ENCODE measurements around the gene DHRS2.

DHRS2 gene

DNA sequence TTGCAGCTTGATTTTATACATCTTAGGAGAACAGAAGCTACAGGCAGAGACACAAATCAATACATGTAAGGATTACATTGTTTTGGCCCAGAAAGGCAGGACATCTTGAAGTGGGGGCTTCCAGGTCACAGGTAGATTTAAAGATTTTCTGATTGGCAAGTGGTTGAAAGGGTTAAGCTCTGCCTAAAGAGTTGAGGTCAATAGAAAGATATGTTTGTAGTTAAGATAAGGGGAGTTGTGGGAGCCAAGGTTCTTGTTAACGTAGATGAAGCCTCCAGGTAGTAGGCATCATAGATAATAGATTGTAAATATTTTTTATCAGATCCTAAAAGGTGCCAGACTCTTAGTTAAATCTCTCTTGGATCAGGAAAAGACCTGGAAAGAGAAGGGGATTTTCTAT, 5.5 kb upstream of the DHRS2 start:
- Histone ChIP-seq H3K36me3 (replicated peaks; ENCODE audit: low read depth, low read length) (no peaks in the 10 kb centered on the region), H4K20me1 (ENCODE audit: insufficient read depth, low read length) (no peaks in the 10 kb centered on the region), H3K27me3 (ENCODE audit: low read depth, low read length) (no peaks in the 10 kb centered on the region), H3K9me3 (ENCODE audit: insufficient read depth, low read length) (peaks cover 8% of the 10 kb centered on the region), H3K4me2 (ENCODE audit: low read length) (no peak overlapping the region), H3K4me3 (ENCODE audit: low read length) (no peak overlapping the region), H3K79me2 (ENCODE audit: low read length) (no peaks in the 10 kb centered on the region), H2AFZ (ENCODE audit: low read depth, low read length) (no peak overlapping the region), H3K9ac (ENCODE audit: low read length) (no peak overlapping the region), H3K4me1 (ENCODE audit: low read length) (peaks cover 6% of the 10 kb centered on the region; the same call in 1 of the 2 replicates), H3K27ac (ENCODE audit: low read length) (no peak overlapping the region)
- TF ChIP-seq EZH2phosphoT487 (IDR thresholded peaks at IDR 0.05; ENCODE audit: low read depth) = no peak
- TF ChIP-seq, protein P1, sequence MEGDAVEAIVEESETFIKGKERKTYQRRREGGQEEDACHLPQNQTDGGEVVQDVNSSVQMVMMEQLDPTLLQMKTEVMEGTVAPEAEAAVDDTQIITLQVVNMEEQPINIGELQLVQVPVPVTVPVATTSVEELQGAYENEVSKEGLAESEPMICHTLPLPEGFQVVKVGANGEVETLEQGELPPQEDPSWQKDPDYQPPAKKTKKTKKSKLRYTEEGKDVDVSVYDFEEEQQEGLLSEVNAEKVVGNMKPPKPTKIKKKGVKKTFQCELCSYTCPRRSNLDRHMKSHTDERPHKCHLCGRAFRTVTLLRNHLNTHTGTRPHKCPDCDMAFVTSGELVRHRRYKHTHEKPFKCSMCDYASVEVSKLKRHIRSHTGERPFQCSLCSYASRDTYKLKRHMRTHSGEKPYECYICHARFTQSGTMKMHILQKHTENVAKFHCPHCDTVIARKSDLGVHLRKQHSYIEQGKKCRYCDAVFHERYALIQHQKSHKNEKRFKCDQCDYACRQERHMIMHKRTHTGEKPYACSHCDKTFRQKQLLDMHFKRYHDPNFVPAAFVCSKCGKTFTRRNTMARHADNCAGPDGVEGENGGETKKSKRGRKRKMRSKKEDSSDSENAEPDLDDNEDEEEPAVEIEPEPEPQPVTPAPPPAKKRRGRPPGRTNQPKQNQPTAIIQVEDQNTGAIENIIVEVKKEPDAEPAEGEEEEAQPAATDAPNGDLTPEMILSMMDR (IDR thresholded peaks at IDR 0.05; ENCODE audit: low read depth, low read length) = no peak

DNA sequence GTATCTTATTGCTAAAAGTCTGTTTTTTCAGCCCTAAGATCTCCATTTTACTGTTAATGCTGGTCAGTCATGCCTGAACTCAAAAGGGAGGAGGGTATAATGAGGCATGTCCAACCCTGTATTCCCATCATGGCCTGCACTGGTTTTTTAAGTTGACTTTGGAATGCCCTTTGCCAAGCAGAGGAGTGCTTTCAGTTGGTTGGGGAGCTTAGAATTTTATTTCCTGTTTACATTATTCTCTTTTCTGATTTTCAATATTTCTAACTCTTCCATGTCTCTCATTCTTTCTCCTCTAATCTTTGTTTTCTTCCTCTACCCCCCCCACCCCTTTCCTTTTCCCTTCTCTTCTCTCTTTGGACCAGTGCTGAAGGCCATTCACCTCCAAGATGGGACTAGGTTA, 4.9 kb upstream of the DHRS2 start:
- Histone ChIP-seq H3K4me1 (ENCODE audit: low read length) (peaks cover 6% of the 10 kb centered on the region; the same call in 1 of the 2 replicates), H3K27ac (ENCODE audit: low read length) (no peak overlapping the region), H2AFZ (ENCODE audit: low read depth, low read length) (no peak overlapping the region), H3K4me2 (ENCODE audit: low read length) (no peak overlapping the region), H3K4me3 (ENCODE audit: low read length) (no peak overlapping the region), H3K36me3 (replicated peaks; ENCODE audit: low read depth, low read length) (no peaks in the 10 kb centered on the region), H3K9me3 (ENCODE audit: insufficient read depth, low read length) (0 out of 2 replicates have a peak, but pooled peaks cover 3% of the 10 kb centered on the region), H3K9ac (ENCODE audit: low read length) (no peak overlapping the region), H3K27me3 (ENCODE audit: low read depth, low read length) (no peaks in the 10 kb centered on the region), H4K20me1 (ENCODE audit: insufficient read depth, low read length) (no peaks in the 10 kb centered on the region), H3K79me2 (ENCODE audit: low read length) (no peaks in the 10 kb centered on the region)
- no peak for TF ChIP-seq EZH2phosphoT487 (IDR thresholded peaks at IDR 0.05; ENCODE audit: low read depth)
- TF ChIP-seq, protein P1 (IDR thresholded peaks at IDR 0.05; ENCODE audit: low read depth, low read length) = no peak

DNA sequence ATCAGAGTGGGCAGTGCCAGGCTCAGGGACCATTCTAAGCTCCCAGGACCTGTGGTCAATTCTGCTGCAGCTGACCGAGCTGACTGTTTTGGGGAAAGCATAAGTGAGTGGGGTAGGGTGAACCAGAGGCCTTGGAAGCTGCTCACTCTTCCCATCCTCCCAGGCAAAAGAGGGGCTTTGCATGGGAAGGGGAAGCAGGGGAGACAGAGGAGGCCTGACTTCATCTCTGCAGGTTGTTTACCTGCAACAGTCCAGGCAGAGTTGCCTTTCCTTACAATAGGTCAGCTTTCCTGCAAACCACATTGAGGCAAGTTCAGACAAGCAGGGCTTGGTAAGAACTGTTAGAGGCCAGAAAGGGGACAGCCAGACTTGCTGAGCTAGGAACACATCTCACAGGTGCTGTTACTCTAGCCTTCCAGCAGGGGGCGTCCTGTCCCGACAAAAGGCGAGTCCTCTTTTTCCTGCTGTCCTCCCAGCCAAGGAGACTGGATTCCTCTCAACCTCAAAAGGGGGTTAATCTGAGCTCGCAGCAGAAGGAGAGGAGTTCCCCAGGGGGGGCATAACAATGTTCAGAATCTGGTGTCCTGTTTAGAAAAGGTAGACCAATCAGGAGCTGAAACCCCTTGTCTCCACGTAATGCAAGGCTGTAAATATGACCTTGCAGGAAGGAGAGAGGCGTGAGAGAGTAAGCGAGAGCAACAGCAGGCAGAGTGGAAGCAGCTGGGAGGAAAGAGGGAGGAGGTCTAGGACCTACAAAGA, 4.3 kb upstream of the DHRS2 start:
- Histone ChIP-seq H3K27ac (ENCODE audit: low read length) (no peak overlapping the region), H3K4me1 (ENCODE audit: low read length) (peaks cover 6% of the 10 kb centered on the region; the same call in 1 of the 2 replicates), H3K4me2 (ENCODE audit: low read length) (peak overlapping the region; percentile 67), H3K9me3 (ENCODE audit: insufficient read depth, low read length) (no peaks in the 10 kb centered on the region), H3K79me2 (ENCODE audit: low read length) (no peaks in the 10 kb centered on the region), H4K20me1 (ENCODE audit: insufficient read depth, low read length) (no peaks in the 10 kb centered on the region), H2AFZ (ENCODE audit: low read depth, low read length) (peak overlapping the region; percentile 77), H3K27me3 (ENCODE audit: low read depth, low read length) (no peaks in the 10 kb centered on the region), H3K36me3 (replicated peaks; ENCODE audit: low read depth, low read length) (no peaks in the 10 kb centered on the region), H3K9ac (ENCODE audit: low read length) (0 out of 2 replicates have a peak overlapping the region, but pooled peaks have one; percentile 13), H3K4me3 (ENCODE audit: low read length) (peak overlapping the region; percentile 61)
- TF ChIP-seq, protein P1 (IDR thresholded peaks at IDR 0.05; ENCODE audit: low read depth, low read length) = peak; percentile 96
- TF ChIP-seq EZH2phosphoT487 (IDR thresholded peaks at IDR 0.05; ENCODE audit: low read depth) = no peak

DNA sequence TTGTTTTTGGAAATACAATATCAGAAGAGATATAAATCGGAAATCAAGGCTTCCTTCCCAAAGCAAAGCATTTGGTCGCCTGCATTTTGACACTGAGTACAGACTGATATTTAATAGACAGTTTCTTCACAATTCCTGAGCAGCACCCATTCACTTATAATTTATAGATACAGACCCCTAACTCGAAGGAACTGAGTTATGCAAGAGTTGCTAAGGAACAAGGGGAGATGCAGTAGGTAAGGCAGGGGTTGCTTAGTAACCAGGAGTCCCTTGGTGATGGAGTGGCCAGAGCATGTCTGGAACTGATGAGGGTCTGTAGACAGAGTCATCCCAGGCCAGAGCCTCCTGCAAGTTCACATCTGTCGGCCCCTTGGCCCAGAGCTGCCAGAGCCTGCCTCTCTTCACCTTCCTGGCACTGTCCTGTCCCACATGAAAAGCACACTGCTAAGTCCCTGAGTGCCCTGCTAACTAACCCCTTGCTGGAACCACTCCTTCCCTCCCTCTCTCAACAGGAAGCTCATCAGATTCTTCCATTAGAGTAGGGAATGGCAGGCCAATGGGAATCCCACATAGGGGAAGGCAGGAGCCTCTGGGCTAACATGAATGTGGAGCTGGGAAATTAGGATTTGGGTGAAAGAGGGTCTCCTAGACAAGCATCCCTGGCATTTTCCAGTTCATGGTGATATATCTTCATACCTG, 3.6 kb upstream of the DHRS2 start:
- Histone ChIP-seq H3K27me3 (ENCODE audit: low read depth, low read length) (no peaks in the 10 kb centered on the region), H3K9me3 (ENCODE audit: insufficient read depth, low read length) (no peaks in the 10 kb centered on the region), H3K4me3 (ENCODE audit: low read length) (peak overlapping the region; percentile 61), H3K36me3 (replicated peaks; ENCODE audit: low read depth, low read length) (no peaks in the 10 kb centered on the region), H3K4me1 (ENCODE audit: low read length) (peaks cover 6% of the 10 kb centered on the region; the same call in 1 of the 2 replicates), H3K27ac (ENCODE audit: low read length) (no peak overlapping the region), H4K20me1 (ENCODE audit: insufficient read depth, low read length) (no peaks in the 10 kb centered on the region), H3K79me2 (ENCODE audit: low read length) (no peaks in the 10 kb centered on the region), H2AFZ (ENCODE audit: low read depth, low read length) (peak overlapping the region; percentile 77), H3K9ac (ENCODE audit: low read length) (0 out of 2 replicates have a peak overlapping the region, but pooled peaks have one; percentile 13), H3K4me2 (ENCODE audit: low read length) (peak overlapping the region; percentile 67)
- no peak for TF ChIP-seq EZH2phosphoT487 (IDR thresholded peaks at IDR 0.05; ENCODE audit: low read depth)
- TF ChIP-seq, protein P1 (IDR thresholded peaks at IDR 0.05; ENCODE audit: low read depth, low read length) = no peak

Measured in OCI-LY3 (cell line).